Karpas-422 (cell line): ENCODE measurements around the gene CCNL1. TPM values are rescaled to one million over a fixed set of nuclear protein-coding genes. Genes with fewer than 3 reads are reported as not detected.
A peak's percentile ranks its signal among the peaks of the same experiment; 100 is the strongest.

Experiments
- DNase-seq: peaks from one replicate; pipeline ENCODE4 v3.0.0-alpha.2; 2015
- H2AFZ ChIP-seq: fragments of 200-600 bp; sonication (generic); 2 replicates; pipeline ENCODE4 v1.6.1; 2014; ENCODE audit warnings: antibody characterized with exemption, low read length, mixed read lengths
- H3K27ac ChIP-seq: fragments of 200-600 bp; sonication (generic); 2 replicates; pipeline ENCODE4 v1.5.1; 2014; ENCODE audit warnings: mild to moderate bottlenecking, low read length, moderate library complexity
- H3K27me3 ChIP-seq: fragments of 200-600 bp; sonication (generic); 2 replicates; pipeline ENCODE4 v1.6.1; 2014; ENCODE audit warnings: low read length, mixed read lengths
- H3K36me3 ChIP-seq: fragments of 200-600 bp; sonication (generic); 2 replicates; pipeline ENCODE4 v1.6.1; 2014; ENCODE audit warnings: low read length, mixed read lengths; ENCODE audit not compliant: insufficient read depth
- H3K4me1 ChIP-seq: fragments of 200-600 bp; sonication (generic); 2 replicates; pipeline ENCODE4 v1.6.1; 2014; ENCODE audit warnings: mild to moderate bottlenecking, low read length, mixed read lengths
- H3K4me2 ChIP-seq: fragments of 200-600 bp; sonication (generic); 2 replicates; pipeline ENCODE4 v1.6.1; 2014; ENCODE audit warnings: low read length, low read depth, mild to moderate bottlenecking; ENCODE audit not compliant: poor library complexity, severe bottlenecking
- H3K4me3 ChIP-seq: fragments of 200-600 bp; sonication (generic); 2 replicates; pipeline ENCODE4 v1.5.1; 2014; ENCODE audit warnings: mild to moderate bottlenecking, antibody characterized with exemption, low read length, mixed read lengths
- H3K79me2 ChIP-seq: fragments of 200-600 bp; sonication (generic); 2 replicates; pipeline ENCODE4 v1.6.1; 2014; ENCODE audit warnings: mild to moderate bottlenecking, low read length, mixed read lengths
- H3K9ac ChIP-seq: fragments of 200-600 bp; sonication (generic); 2 replicates; pipeline ENCODE4 v1.6.0; 2014; ENCODE audit warnings: low read length
- H3K9me2 ChIP-seq: fragments of 200-600 bp; sonication (generic), shearing (Covaris generic); replicated peaks from 2 replicates; pipeline ENCODE4 v1.6.0; 2014; ENCODE audit warnings: mild to moderate bottlenecking, low read length, moderate library complexity; ENCODE audit not compliant: insufficient read depth
- H3K9me3 ChIP-seq: fragments of 300-700, 200-600 bp; sonication (generic); 2 replicates; pipeline ENCODE4 v1.6.1; 2014; ENCODE audit warnings: low read length, mixed read lengths
- H4K20me1 ChIP-seq: fragments of 200-600 bp; sonication (generic); 2 replicates; pipeline ENCODE4 v1.6.1; 2014; ENCODE audit warnings: mild to moderate bottlenecking, antibody characterized with exemption, low read length, low read depth; ENCODE audit not compliant: insufficient read depth
- total RNA-seq: library from RNA; depleted of rRNA; stranded (reverse); fragments of >200 nt; shearing (Covaris generic); gene quantifications from 2 replicates; pipeline ENCODE4 v1.2.3, GENCODE V29; 2014; ENCODE audit warnings: low replicate concordance

CCNL1 gene
- total RNA-seq, 1 experiment from 2014 or later: 221 TPM

DNA sequence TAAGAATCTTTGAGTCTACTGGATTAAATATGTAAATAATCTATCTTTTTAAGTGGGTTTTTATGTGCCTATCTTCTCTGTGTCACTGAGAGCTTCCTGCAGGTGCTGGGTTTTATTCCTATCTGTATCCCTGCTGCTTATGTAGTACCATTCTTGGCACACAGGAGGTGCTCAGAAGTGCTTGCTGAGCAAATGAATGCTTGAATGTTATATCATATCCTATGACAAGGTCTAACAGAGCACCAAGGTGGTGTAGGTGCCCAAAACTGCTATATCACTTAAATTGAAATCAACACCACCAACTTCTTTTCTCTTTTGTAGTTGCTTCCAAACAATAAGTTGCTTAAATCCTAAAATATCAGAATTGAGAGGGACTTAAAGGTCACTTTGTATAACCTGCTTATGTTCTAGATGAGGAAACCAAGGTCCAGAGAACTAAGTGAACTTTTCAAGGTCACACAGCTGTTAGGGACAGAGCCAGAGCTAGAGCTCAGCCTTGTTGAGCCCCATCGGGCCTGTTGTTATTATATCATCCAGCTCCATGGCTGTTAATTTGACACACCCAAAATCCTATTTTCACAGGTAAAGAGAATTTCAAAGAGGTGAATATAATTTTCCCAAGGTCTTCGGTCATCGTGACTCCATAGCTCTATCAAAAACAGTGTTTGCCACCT lies 46.0 kb downstream of the CCNL1 start:
- no peaks in the 10 kb centered on the region for H3K27me3 ChIP-seq
- H3K4me3 ChIP-seq: no peak overlapping the region
- no peaks in the 10 kb centered on the region for H3K36me3 ChIP-seq
- H3K9me3 ChIP-seq: no peaks in the 10 kb centered on the region
- H4K20me1 ChIP-seq: no peaks in the 10 kb centered on the region
- H3K9me2 ChIP-seq: no peaks in the 10 kb centered on the region
- no peak overlapping the region for H3K9ac ChIP-seq
- no peak overlapping the region for H2AFZ ChIP-seq
- H3K4me1 ChIP-seq: no peaks in the 10 kb centered on the region
- no peak overlapping the region for H3K4me2 ChIP-seq
- no peak overlapping the region for H3K27ac ChIP-seq
- DNase-seq: peak; percentile 61
- no peaks in the 10 kb centered on the region for H3K79me2 ChIP-seq

DNA sequence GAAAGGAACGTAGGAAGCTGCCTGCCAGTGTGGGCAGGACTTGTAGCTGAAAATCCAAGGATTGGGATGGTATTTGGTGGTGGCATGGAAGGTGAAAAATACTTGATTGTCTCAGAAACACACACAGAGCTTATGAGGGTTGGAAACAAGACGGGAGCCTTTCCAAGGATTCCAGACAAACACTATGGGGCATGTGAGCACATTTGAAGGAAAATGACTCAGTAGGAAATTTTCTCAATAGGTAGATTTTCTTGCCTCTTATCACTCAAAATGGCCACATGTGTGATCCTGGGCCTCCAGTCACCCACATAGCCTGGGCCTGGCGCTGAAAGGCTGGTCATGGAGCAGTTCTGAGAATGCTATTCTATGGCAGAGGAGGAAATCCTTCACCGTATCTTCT lies 47.4 kb downstream of the CCNL1 start:
- no peaks in the 10 kb centered on the region for H3K4me1 ChIP-seq
- no peak for DNase-seq
- H3K27me3 ChIP-seq: no peaks in the 10 kb centered on the region
- no peaks in the 10 kb centered on the region for H3K36me3 ChIP-seq
- H3K27ac ChIP-seq: no peak overlapping the region
- no peak overlapping the region for H3K4me3 ChIP-seq
- H3K79me2 ChIP-seq: no peaks in the 10 kb centered on the region
- H3K9me2 ChIP-seq: no peaks in the 10 kb centered on the region
- H3K9ac ChIP-seq: no peak overlapping the region
- no peak overlapping the region for H3K4me2 ChIP-seq
- no peaks in the 10 kb centered on the region for H4K20me1 ChIP-seq
- no peak overlapping the region for H2AFZ ChIP-seq
- H3K9me3 ChIP-seq: no peaks in the 10 kb centered on the region

DNA sequence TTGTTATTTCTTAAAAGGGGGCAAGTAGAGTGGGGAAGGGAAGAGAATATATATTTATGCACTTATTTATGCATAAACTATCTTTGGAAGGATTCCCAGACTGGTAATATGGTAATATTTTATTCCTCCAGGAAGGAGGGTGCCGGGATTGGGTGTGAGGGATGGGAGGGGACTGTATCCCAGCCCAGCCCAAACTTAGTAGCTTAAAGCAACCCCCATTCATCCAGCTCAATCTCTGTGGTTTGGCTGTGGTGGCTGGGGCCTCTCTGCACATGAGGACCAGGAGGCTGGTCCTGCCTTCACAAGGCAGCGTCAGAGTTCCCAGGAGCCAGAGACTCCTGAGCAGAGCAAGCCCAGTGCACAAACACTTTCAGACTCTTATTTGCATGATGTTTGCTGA lies 48.4 kb downstream of the CCNL1 start:
- Histone ChIP-seq H3K9me2 (no peaks in the 10 kb centered on the region), H3K36me3 (no peaks in the 10 kb centered on the region), H2AFZ (no peak overlapping the region), H3K27me3 (no peaks in the 10 kb centered on the region), H3K27ac (no peak overlapping the region), H3K9me3 (no peaks in the 10 kb centered on the region), H3K9ac (no peak overlapping the region), H3K4me2 (no peak overlapping the region), H4K20me1 (no peaks in the 10 kb centered on the region), H3K79me2 (no peaks in the 10 kb centered on the region), H3K4me1 (no peaks in the 10 kb centered on the region), H3K4me3 (no peak overlapping the region)
- DNase-seq: no peak

DNA sequence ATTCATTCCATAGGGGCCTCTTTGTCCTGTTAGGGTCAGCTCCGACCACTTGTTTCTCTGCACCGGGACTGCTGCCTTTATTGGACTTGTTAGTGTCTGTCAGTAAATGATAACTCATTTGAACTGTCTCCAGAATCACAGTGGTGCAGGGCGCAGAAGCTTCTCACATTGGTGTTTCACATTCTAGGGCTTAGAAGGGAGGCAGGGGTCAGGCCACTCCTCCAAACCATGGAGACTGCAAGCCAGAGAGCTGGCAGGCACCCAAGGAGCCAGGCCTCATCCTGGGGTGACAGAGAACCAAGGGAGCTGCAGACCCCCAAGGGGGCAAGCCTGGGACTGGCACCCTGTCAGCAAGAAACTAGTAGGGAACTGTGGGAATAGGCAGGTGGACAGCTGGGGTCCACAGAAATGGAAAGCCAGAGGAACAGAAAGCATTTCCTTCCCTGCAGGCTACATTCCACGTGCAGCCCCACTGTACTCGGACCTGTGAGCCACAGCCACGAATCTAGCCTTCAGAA lies 49.1 kb downstream of the CCNL1 start:
- H3K27me3 ChIP-seq: peaks cover 3% of the 10 kb centered on the region; the same call in 1 of the 2 replicates
- H3K4me1 ChIP-seq: peaks cover 2% of the 10 kb centered on the region
- H4K20me1 ChIP-seq: no peaks in the 10 kb centered on the region
- no peak for DNase-seq
- no peak overlapping the region for H3K9ac ChIP-seq
- no peak overlapping the region for H3K4me3 ChIP-seq
- no peaks in the 10 kb centered on the region for H3K79me2 ChIP-seq
- no peak overlapping the region for H2AFZ ChIP-seq
- no peaks in the 10 kb centered on the region for H3K9me2 ChIP-seq
- H3K27ac ChIP-seq: no peak overlapping the region
- no peak overlapping the region for H3K4me2 ChIP-seq
- H3K36me3 ChIP-seq: no peaks in the 10 kb centered on the region
- no peaks in the 10 kb centered on the region for H3K9me3 ChIP-seq

DNA sequence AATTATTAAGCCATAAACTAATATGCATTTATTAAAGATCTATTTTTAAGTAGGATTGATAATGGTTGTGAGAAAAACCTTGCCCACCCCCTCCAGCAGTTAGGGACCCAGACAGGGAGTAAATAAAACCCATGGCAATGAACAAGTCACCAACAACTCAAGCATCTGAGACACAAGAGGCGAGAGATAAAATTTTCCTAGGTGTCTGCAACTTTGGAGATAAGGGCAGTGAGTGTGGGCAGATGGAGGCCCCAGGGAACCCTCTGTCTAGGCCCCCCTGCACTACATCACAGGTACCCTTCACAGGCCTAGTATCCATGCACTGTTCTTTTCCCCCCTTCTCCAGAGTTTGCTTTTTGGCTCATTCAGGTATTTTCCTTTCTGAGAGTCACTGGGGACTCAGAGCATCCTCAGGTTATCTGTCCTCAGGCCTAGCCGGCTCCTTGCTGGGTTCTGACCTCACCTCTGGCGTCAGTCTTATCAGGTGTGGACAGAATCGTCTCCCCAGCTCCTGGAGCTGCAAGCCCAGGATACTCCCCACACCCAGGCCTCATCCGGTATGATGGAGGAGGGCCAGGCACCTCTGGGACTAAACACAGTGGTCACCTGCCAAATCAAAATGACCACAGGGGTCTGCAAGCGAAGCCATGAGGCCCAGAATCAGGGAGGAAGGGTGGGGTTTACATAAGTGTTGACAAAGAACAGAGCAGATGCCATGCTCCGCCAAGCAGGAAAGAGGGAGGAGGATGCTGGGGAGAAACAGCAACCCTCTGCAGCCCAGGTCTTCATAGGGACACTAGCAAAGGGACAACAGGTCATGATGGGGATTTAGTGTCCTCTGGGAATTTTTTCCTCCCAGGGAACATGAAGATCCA lies 50.4 kb downstream of the CCNL1 start:
- H3K4me3 ChIP-seq: no peak overlapping the region
- no peak overlapping the region for H3K9ac ChIP-seq
- no peak overlapping the region for H2AFZ ChIP-seq
- no peak overlapping the region for H3K27ac ChIP-seq
- H3K4me1 ChIP-seq: peaks cover 15% of the 10 kb centered on the region
- no peaks in the 10 kb centered on the region for H4K20me1 ChIP-seq
- no peaks in the 10 kb centered on the region for H3K9me2 ChIP-seq
- H3K9me3 ChIP-seq: no peaks in the 10 kb centered on the region
- no peak overlapping the region for H3K4me2 ChIP-seq
- H3K27me3 ChIP-seq: peaks cover 3% of the 10 kb centered on the region; the same call in 1 of the 2 replicates
- DNase-seq: no peak
- H3K36me3 ChIP-seq: no peaks in the 10 kb centered on the region
- no peaks in the 10 kb centered on the region for H3K79me2 ChIP-seq

DNA sequence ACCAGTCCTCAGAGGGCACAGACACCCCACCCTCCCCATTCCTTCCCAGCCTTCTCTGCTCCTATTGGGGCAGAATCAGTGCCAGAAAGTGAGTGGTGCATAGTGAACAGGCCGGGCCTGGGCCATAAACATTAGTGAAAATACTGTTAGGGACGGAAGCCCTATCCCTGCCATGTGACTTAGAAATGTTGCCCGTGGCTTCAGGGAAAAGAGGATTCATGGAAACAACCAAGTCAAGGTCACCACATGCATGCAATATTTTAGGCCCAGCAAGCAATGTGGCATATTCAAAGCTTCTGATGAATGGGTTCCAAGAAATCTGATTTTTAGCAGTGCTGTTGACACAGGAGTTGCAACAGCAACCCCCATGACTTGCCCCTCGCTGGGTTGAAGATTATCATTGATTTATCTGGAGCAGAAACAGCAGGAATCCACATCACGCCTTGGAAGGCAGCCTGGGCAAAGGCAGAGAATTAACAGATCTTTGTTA lies 52.3 kb downstream of the CCNL1 start:
- Histone ChIP-seq H3K9me2 (no peaks in the 10 kb centered on the region), H3K4me1 (peaks cover 30% of the 10 kb centered on the region), H3K27ac (no peak overlapping the region), H3K79me2 (no peaks in the 10 kb centered on the region), H2AFZ (no peak overlapping the region), H3K9ac (no peak overlapping the region), H3K4me2 (no peak overlapping the region), H3K27me3 (peaks cover 3% of the 10 kb centered on the region; the same call in 1 of the 2 replicates), H4K20me1 (no peaks in the 10 kb centered on the region), H3K9me3 (no peaks in the 10 kb centered on the region), H3K4me3 (no peak overlapping the region), H3K36me3 (no peaks in the 10 kb centered on the region)
- DNase-seq: no peak

DNA sequence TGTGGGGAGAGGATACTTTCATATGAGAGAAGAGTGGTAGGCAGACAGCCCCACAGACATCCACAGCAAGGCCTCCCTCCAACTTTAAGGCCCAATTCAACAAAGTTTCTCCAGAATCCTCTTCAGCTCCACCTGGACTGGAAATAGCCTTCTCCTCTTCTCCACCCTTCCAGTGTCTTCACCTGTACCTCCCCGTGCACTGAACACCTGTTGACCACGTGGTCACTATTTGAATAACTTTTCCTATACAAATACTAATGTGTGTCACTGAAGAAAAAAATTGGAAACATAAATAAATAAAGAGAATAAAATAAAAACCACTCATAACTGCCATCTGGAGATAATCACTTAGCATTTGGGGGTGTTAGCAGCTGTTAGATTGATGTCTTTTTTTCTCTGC lies 52.9 kb downstream of the CCNL1 start:
- no peaks in the 10 kb centered on the region for H3K9me2 ChIP-seq
- no peak overlapping the region for H3K4me2 ChIP-seq
- no peak overlapping the region for H3K27ac ChIP-seq
- H3K9me3 ChIP-seq: no peaks in the 10 kb centered on the region
- no peak for DNase-seq
- no peak overlapping the region for H3K9ac ChIP-seq
- no peaks in the 10 kb centered on the region for H3K79me2 ChIP-seq
- H3K4me1 ChIP-seq: peaks cover 30% of the 10 kb centered on the region
- H3K27me3 ChIP-seq: peaks cover 3% of the 10 kb centered on the region; the same call in 1 of the 2 replicates
- H4K20me1 ChIP-seq: no peaks in the 10 kb centered on the region
- H3K36me3 ChIP-seq: no peaks in the 10 kb centered on the region
- no peak overlapping the region for H2AFZ ChIP-seq
- no peak overlapping the region for H3K4me3 ChIP-seq
